Activated CD8-positive, alpha-beta T cell treated with anti-CD3 and anti-CD28 coated beads, Interleukin-2, amount 10 ng/mL, durations not matched to agents 7 days and 5 days (primary cell): ENCODE measurements around the gene WDR59. TPM values are rescaled to one million over a fixed set of nuclear protein-coding genes. Genes with fewer than 3 reads are reported as not detected.

Experiments
- ATAC-seq: fragments of 150-1000 bp; cut with Tn5 transposase; one replicate; pipeline ENCODE4 v1.10.0; 2021; ENCODE audit warnings: moderate library complexity
- CTCF ChIA-PET: fragments of 350-600 bp; sonication (Branson Sonifier 250); formaldehyde crosslinking; loops from one replicate; lab custom pipeline; 2021; ENCODE audit warnings: antibody characterized with exemption; lab: Charles Lee
- POLR2A ChIA-PET: fragments of 350-600 bp; sonication (Branson Sonifier 250); formaldehyde crosslinking; loops from one replicate; lab custom pipeline; 2021; ENCODE audit warnings: antibody characterized with exemption; lab: Charles Lee
- DNase-seq: peaks from one replicate; pipeline ENCODE4 v3.0.0-alpha.2; 2020
- H3K27ac Mint-ChIP-seq: one replicate; pipeline ENCODE4 v1.8.0; 2021; ENCODE audit warnings: mild to moderate bottlenecking, mixed read lengths
- H3K27me3 Mint-ChIP-seq: one replicate; pipeline ENCODE4 v1.8.0; 2021; ENCODE audit warnings: low read depth, mixed read lengths
- H3K36me3 Mint-ChIP-seq: one replicate; pipeline ENCODE4 v1.8.0; 2021; ENCODE audit warnings: low read depth, mixed read lengths
- H3K4me1 Mint-ChIP-seq: one replicate; pipeline ENCODE4 v1.8.0; 2021; ENCODE audit warnings: low read depth, mixed read lengths
- H3K4me3 Mint-ChIP-seq: one replicate; pipeline ENCODE4 v1.8.0; 2021; ENCODE audit warnings: mild to moderate bottlenecking, mixed read lengths
- H3K9me3 Mint-ChIP-seq: one replicate; pipeline ENCODE4 v1.8.0; 2022; ENCODE audit warnings: mixed read lengths; ENCODE audit not compliant: insufficient read depth
- total RNA-seq, 2 experiments: library from RNA; stranded (reverse); gene quantifications; one replicate each; pipeline ENCODE4 v1.2.3, GENCODE V29; 2021

Gene WDR59
- total RNA-seq, 2 experiments from 2014 or later: 58.3 to 63.5 TPM

- Mint-ChIP-seq H3K36me3 (peaks cover 12% of the 10 kb centered on the region), H3K27me3 (no peaks in the 10 kb centered on the region), H3K9me3 (no peaks in the 10 kb centered on the region), H3K4me3 (no peak overlapping the region), H3K4me1 (peaks cover 27% of the 10 kb centered on the region), H3K27ac (no peak overlapping the region)
- ATAC-seq (no peak), DNase-seq (no peak)
- POLR2A ChIA-PET: no interaction called here
- CTCF ChIA-PET: interaction anchor here (2.9 kb wide), 1 partner anchor 10 kb away, joined by 21 read pairs; no protein-coding TSS in a partner anchor
Measured at GRCh38 chr16:74872302-74872701, 112.6 kb downstream of the WDR59 start.

DNA sequence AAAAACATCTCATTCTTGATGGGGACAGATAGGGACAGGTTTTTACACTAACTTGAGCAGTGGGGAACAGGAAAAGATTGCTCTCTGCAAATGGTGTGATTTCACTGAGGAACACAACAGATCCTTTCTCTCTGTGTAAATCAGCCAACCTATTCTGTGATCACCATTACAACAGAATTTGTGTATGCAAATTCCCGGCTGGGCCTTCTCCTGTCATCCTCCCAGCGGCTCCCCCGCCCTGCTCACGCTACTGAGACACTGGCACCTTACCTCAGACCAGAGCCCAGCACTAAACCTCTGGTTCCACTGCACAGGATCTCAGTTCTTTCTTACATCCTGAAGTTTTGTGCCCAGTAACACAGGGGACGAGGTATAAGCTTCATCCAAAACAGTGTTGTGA is 113.3 kb downstream of the WDR59 start:
- CTCF ChIA-PET: interaction anchor here (2.9 kb wide), 1 partner anchor 9 kb away, joined by 21 read pairs; no protein-coding TSS in a partner anchor
- no peak for DNase-seq
- Mint-ChIP-seq H3K9me3 (no peaks in the 10 kb centered on the region), H3K4me1 (peaks cover 27% of the 10 kb centered on the region), H3K27ac (no peak overlapping the region), H3K36me3 (peaks cover 12% of the 10 kb centered on the region), H3K27me3 (no peaks in the 10 kb centered on the region), H3K4me3 (no peak overlapping the region)
- ATAC-seq: no peak
- POLR2A ChIA-PET: no interaction called here

- CTCF ChIA-PET: no interaction called here
- peak overlapping the region; percentile 53 for H3K27ac Mint-ChIP-seq
Measured at GRCh38 chr16:74868501-74868900, 116.4 kb downstream of the WDR59 start.

GRCh38 chr16:74868035-74868434 is 116.9 kb downstream of the WDR59 start:
- Mint-ChIP-seq H3K27ac (peak overlapping the region; percentile 20), H3K36me3 (peaks cover 4% of the 10 kb centered on the region), H3K9me3 (no peaks in the 10 kb centered on the region), H3K27me3 (no peaks in the 10 kb centered on the region), H3K4me3 (no peak overlapping the region), H3K4me1 (peaks cover 17% of the 10 kb centered on the region)
- ChIA-PET POLR2A (no interaction called here), CTCF (no interaction called here)
- DNase-seq (no peak), ATAC-seq (no peak)

More at GRCh38 chr16:74868501-74868900, 116.4 kb downstream of the WDR59 start:
- POLR2A ChIA-PET: no interaction called here
- DNase-seq: peak; percentile 24
- no peaks in the 10 kb centered on the region for H3K9me3 Mint-ChIP-seq
- H3K4me3 Mint-ChIP-seq: no peak overlapping the region
- peak; percentile 65 for ATAC-seq
- peaks cover 17% of the 10 kb centered on the region for H3K4me1 Mint-ChIP-seq
- no peaks in the 10 kb centered on the region for H3K27me3 Mint-ChIP-seq
- peaks cover 4% of the 10 kb centered on the region for H3K36me3 Mint-ChIP-seq

GRCh38 chr16:74867281-74867849 is 117.6 kb downstream of the WDR59 start:
- no peaks in the 10 kb centered on the region for H3K9me3 Mint-ChIP-seq
- ATAC-seq: no peak
- ChIA-PET POLR2A (no interaction called here), CTCF (interaction anchor here (1.5 kb wide), 1 partner anchor 159 kb away, joined by 3 read pairs; no protein-coding TSS in a partner anchor)
- no peak for DNase-seq
- peaks cover 4% of the 10 kb centered on the region for H3K36me3 Mint-ChIP-seq
- peaks cover 17% of the 10 kb centered on the region for H3K4me1 Mint-ChIP-seq
- H3K27ac Mint-ChIP-seq: peak overlapping the region; percentile 20
- no peak overlapping the region for H3K4me3 Mint-ChIP-seq
- H3K27me3 Mint-ChIP-seq: no peaks in the 10 kb centered on the region

DNA sequence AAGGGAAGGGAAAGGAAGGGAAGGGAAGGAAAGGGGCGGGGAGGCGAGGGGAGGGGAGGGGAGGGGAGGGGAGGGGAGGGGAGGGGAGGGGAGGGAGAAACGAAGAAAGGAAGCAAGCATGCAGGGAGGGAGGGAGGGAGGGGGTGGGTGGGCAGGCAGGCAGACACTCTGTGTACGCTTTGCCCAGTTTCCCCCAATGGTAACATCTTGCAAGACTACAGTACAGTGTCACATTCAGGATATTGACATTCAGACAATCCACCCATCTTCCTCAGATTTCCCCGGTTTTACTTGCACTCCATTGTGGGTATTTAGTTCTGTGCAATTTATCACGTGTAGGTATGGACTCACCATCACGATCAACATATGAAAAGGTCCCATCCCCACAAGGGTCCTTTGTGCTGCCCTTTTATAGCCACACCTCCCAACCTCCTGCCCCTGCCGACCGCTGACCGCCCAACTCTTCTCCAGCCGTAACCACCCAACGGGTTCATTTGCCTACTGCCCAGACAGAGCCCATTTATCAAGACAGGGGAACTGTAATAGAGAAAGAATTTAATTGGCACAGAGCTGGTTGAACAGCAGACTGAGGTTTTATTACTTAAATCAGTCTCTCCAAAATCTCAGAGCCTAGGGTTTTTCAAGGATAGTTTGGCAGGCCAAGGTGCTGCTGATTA is 118.9 kb downstream of the WDR59 start:
- Mint-ChIP-seq H3K36me3 (peaks cover 3% of the 10 kb centered on the region), H3K27ac (no peak overlapping the region), H3K27me3 (no peaks in the 10 kb centered on the region), H3K4me1 (peaks cover 17% of the 10 kb centered on the region), H3K9me3 (no peaks in the 10 kb centered on the region), H3K4me3 (no peak overlapping the region)
- ChIA-PET CTCF (interaction anchor here (1.5 kb wide), 1 partner anchor 157 kb away, joined by 3 read pairs; no protein-coding TSS in a partner anchor), POLR2A (no interaction called here)
- DNase-seq (no peak), ATAC-seq (no peak)

DNA sequence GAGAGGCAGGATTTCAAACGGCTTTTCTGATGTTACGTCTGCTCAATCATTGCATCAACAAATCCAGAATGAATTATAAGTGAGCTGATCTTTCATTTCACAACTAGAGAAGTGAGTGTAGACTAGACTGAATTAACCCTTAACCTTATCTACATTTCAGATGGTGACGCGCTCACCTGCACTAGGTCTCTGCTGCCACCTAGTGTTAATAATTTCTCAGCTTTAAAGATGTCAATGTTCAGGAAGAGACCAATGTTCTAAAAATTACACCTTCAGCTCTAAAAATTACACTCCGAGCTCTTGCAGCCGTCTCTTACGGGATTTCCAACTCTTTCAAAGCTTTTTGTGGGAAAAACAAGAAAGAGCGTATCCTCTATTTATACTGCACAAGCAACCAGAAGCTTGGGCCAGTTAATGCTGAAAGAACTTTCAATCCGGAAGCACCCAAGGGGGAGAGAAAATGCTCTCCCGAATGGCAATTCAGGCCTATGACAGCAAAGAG is 122.1 kb downstream of the WDR59 start:
- H3K4me3 Mint-ChIP-seq: no peak overlapping the region
- no peaks in the 10 kb centered on the region for H3K9me3 Mint-ChIP-seq
- no peaks in the 10 kb centered on the region for H3K27me3 Mint-ChIP-seq
- ChIA-PET CTCF (interaction anchor here (0.6 to 3.8 kb wide), 44 partner anchors 8 to 558 kb away, joined by 3 to 43 read pairs (median 4); partner anchors contain the start of genes FA2H, MLKL and WDR59), POLR2A (interaction anchor here (0.6 kb wide), 1 partner anchor 162 kb away, joined by 3 read pairs; the partner anchor contains the start of gene MLKL)
- H3K27ac Mint-ChIP-seq: no peak overlapping the region
- peaks cover 2% of the 10 kb centered on the region for H3K36me3 Mint-ChIP-seq
- no peak for ATAC-seq
- H3K4me1 Mint-ChIP-seq: peaks cover 7% of the 10 kb centered on the region
- no peak for DNase-seq

DNA sequence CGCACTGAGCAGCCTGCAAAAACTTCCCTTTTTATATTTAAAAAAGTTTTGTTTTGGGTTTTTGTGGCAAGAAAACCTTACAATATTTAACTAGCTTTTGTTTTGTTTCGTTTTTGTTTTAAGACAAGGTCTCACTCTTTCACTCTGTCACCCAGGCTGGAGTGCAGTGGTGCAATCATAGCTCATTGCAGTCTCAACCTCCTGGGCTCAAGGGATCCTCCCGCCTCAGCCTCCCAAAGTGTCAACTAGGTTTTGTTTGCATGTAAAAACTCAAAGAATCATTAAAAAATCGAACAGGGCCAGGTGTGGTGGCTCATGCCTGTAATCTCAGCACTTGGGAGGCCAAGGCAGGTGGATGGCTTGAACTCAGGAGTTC is 132.4 kb downstream of the WDR59 start:
- ChIA-PET CTCF (interaction anchor here (3.1 kb wide), 1 partner anchor 10 kb away, joined by 13 read pairs; no protein-coding TSS in a partner anchor), POLR2A (no interaction called here)
- no peaks in the 10 kb centered on the region for H3K36me3 Mint-ChIP-seq
- H3K9me3 Mint-ChIP-seq: no peaks in the 10 kb centered on the region
- H3K4me3 Mint-ChIP-seq: no peak overlapping the region
- H3K4me1 Mint-ChIP-seq: no peaks in the 10 kb centered on the region
- H3K27me3 Mint-ChIP-seq: no peaks in the 10 kb centered on the region
- ATAC-seq (no peak), DNase-seq (no peak)
- no peak overlapping the region for H3K27ac Mint-ChIP-seq

DNA sequence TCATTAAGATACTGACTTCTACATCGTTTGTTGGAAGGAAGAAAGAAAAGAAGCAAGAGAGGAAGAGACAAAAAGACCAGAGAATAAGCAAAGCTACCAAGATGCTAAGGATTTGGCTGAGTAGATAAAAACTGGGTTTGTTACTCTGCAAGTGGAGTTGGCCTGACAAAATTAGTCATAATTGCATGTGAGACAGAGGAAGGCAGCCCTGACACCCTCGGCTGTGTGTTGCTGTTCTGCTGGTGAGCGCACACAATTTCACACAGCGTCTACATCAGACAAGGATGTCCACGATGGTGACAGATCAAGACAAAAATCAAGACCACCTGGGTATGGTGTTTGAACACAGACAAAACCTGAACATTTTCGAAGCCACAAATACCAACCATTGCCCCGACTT is 134.9 kb downstream of the WDR59 start:
- Mint-ChIP-seq H3K27me3 (peaks cover 3% of the 10 kb centered on the region), H3K4me1 (no peaks in the 10 kb centered on the region), H3K36me3 (no peaks in the 10 kb centered on the region), H3K4me3 (no peak overlapping the region), H3K9me3 (no peaks in the 10 kb centered on the region), H3K27ac (no peak overlapping the region)
- DNase-seq: no peak
- ChIA-PET POLR2A (no interaction called here), CTCF (interaction anchor here (3.1 kb wide), 1 partner anchor 13 kb away, joined by 13 read pairs; no protein-coding TSS in a partner anchor)
- ATAC-seq: no peak

GRCh38 chr16:74847202-74847601 is 137.7 kb downstream of the WDR59 start:
- Mint-ChIP-seq H3K27ac (no peak overlapping the region), H3K36me3 (no peaks in the 10 kb centered on the region), H3K4me1 (peaks cover 2% of the 10 kb centered on the region), H3K27me3 (peaks cover 5% of the 10 kb centered on the region), H3K9me3 (no peaks in the 10 kb centered on the region), H3K4me3 (no peak overlapping the region)
- CTCF ChIA-PET: interaction anchor here (1.3 kb wide), 1 partner anchor 16 kb away, joined by 4 read pairs; no protein-coding TSS in a partner anchor
- no peak for DNase-seq
- no peak for ATAC-seq
- POLR2A ChIA-PET: no interaction called here

DNA sequence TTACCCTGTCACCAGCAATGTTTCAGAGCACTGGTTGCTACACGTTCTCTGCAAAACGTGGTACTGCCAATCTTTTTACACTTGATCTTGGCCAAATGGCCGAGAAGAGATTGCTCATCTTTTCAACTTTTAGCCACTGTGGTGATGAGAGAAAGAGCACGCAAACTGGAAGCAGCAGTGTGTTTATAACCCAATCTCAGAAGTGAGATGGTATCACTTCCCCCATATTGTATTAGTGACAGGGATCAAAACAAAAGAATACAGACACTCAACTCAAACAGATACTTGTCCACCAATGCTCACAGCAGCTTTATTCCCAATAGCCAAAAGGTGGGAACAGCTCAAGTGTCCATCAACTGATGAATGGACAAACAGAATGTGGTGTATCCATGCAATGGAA is 138.2 kb downstream of the WDR59 start:
- ChIA-PET POLR2A (no interaction called here), CTCF (no interaction called here)
- no peaks in the 10 kb centered on the region for H3K36me3 Mint-ChIP-seq
- H3K4me1 Mint-ChIP-seq: peaks cover 2% of the 10 kb centered on the region
- DNase-seq (no peak), ATAC-seq (no peak)
- no peak overlapping the region for H3K27ac Mint-ChIP-seq
- H3K27me3 Mint-ChIP-seq: peaks cover 5% of the 10 kb centered on the region
- no peaks in the 10 kb centered on the region for H3K9me3 Mint-ChIP-seq
- no peak overlapping the region for H3K4me3 Mint-ChIP-seq
